Measurements from ENCODE around the gene SLC6A3.

- no peak for TF ChIP-seq POLR2AphosphoS5 (IDR thresholded peaks at IDR 0.05; ENCODE audit: low read depth)
- TF ChIP-seq, protein P1, sequence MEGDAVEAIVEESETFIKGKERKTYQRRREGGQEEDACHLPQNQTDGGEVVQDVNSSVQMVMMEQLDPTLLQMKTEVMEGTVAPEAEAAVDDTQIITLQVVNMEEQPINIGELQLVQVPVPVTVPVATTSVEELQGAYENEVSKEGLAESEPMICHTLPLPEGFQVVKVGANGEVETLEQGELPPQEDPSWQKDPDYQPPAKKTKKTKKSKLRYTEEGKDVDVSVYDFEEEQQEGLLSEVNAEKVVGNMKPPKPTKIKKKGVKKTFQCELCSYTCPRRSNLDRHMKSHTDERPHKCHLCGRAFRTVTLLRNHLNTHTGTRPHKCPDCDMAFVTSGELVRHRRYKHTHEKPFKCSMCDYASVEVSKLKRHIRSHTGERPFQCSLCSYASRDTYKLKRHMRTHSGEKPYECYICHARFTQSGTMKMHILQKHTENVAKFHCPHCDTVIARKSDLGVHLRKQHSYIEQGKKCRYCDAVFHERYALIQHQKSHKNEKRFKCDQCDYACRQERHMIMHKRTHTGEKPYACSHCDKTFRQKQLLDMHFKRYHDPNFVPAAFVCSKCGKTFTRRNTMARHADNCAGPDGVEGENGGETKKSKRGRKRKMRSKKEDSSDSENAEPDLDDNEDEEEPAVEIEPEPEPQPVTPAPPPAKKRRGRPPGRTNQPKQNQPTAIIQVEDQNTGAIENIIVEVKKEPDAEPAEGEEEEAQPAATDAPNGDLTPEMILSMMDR (IDR thresholded peaks at IDR 0.05; ENCODE audit: insufficient read depth, low read length) = no peak
- no peak for TF ChIP-seq SPI1 (IDR thresholded peaks at IDR 0.05; ENCODE audit: borderline replicate concordance, low read depth)
Observed at GRCh38 chr5:1392801-1393565, 52.3 kb downstream of the SLC6A3 start.
